Activated gamma-delta T cell treated with Interleukin-2 at 50 U/mL for 16 hours (primary cell): ENCODE measurements around the gene SLC4A11.

Experiments
- DNase-seq: peaks from one replicate; pipeline ENCODE4 v3.0.0-alpha.2; 2020

SLC4A11 gene

DNA sequence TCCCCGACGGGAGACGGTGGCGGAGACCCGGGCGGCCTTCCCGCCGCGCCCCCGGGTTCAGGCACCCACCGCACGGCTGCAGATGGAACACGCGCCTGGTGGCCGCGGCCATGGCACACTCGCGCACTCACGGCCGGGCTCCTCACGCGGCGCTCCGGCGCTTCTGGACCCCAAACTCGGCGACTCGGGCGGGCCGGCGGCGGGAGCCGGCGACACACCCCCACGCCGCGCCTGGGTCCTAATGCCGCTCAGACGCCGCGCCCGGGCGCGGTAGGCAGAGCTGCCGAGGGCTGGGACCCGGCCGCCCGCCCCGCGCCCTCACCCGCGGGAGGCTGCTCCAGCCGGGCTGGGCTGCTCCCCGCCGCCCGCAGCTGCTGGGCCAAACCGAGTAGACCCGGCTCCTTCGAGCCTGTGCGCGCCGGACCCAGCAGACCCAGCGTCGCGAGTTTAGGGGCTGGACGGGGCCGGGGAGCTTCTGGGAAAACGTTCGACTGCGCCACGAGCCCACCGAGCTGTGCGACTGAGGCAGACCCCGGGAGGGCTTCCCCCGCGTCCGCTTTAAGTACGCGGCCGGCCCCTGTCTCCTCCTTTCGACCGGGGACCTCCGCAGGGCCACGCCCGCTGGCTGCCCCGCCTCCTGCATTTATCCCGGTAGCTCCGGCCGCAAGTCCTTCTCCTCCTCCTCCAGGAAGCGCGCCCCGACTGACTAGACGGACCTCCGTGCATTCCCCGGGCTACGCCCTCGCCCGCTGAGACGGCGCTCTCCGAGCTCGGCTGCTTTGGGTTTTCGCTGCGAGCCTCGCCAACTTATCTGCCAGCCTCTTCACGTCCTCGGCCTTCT is at the start of gene SLC4A11:
Gene SLC4A11 (minus strand): TSS at position 165 of the 841 bp plus-strand sequence. CDS start 53 bp downstream, at position 112.
- DNase-seq = peak; percentile 26

GRCh38 chr20:3283222-3283820 is 44.3 kb upstream of the SLC4A11 start:
- DNase-seq = no peak

- no peak for DNase-seq
These were observed 43.6 kb upstream of the SLC4A11 start for GRCh38 chr20:3282271-3283221.

DNA sequence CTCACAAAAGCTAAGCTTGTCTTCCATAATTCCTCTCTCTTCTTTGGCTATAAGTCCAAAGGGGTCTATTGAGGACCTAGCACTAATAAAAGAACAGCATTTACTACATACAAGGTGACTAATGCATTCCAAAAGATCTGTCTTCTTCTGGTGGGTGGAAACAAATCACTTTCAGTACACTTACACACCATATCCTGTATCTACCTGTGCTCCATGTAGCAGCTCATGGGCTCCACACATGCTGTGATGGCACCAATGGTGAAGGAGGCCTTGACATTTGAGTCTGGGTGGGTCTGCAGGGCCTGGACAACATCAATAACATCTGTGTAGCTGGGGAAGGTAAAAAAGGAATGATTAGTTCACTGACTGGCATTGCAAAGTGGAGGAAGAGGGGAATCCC is 42.4 kb upstream of the SLC4A11 start:
- no peak for DNase-seq

- DNase-seq = no peak
These were observed 40.8 kb upstream of the SLC4A11 start for GRCh38 chr20:3279761-3280160.

DNA sequence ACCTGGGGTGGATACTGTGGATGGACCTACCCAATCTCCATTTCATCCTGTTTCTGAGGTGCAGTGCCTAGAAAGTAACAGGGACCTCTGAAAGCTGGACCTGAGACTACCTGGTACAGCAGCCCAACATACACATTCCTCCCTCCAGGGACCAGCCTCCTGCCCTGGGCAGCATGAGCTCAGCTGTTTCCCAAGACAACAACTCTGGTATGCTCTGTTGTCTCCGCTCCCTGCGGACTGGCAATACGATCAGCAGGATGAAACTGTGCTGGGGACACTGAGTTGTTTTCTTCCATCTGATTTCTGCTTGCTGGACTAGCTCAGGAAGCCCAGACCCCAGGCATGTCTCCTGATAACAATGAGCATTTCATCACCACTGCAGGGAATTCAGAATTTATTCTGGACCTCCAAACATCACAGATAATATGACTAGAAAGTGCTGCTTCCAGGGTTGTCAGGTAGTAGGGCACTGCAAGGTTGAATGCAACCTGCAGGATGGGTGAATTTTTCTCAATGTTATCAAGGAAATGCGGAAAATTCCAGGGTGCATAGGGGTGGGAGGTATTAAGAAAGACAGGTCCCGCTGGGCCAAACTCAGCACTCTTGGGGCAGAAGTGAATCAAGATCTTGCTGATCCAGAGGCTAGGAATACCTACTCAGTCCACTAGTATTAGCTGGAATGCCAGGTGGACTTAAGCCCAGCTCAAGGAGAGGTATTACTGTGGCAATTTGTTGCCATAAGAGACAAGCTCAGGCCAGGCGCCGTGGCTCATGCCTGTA is 38.9 kb upstream of the SLC4A11 start:
- no peak for DNase-seq

DNA sequence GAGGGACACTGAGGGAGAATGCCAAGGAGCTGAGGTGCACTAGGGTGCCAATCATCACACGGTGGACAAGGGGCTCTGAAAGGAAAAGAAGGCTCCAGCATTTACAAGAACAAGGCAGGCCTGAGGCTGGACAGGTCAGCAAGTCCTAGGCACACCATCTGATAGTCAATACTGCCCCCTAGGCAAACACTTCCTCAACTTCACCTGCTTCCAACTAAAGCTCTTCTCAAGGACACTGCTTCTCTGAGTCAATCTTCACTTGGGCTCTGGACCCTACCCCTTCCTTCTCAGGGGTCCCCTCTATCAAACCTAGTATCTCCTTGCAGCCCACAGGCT is 37.7 kb upstream of the SLC4A11 start:
- no peak for DNase-seq

DNA sequence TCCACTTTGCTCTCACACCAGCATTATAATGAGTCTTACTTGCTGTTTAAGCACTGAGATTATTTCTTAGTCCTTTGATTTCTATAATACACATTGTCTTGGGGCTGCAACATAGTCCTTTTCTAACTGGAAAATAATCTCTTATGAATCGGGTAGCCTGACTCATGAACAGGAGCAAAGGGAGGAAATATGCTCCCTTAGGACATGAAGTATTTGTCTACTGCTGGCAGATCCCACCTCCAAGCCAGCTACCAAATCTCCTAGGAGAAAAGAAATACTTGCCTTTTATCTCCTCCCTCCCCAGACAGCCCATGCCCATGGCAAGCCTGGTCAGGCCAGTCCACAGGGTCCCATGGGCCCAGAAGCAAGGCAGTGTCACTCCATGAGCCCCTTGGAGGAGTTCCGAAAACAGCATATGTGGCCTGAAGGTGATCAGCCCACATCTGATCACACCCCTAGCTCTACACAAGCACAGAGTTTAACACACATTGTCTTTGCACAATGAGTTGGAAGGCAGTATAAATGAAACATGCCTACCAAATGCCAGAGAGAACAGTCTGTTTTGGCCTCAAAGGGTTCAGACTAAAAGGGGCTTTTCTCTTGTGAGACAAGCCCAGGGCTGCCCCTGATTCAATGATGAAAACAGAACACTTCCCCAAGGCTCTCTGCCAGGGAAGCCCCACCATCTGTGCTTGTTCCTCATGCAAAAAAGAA is 37.1 kb upstream of the SLC4A11 start:
- no peak for DNase-seq

DNA sequence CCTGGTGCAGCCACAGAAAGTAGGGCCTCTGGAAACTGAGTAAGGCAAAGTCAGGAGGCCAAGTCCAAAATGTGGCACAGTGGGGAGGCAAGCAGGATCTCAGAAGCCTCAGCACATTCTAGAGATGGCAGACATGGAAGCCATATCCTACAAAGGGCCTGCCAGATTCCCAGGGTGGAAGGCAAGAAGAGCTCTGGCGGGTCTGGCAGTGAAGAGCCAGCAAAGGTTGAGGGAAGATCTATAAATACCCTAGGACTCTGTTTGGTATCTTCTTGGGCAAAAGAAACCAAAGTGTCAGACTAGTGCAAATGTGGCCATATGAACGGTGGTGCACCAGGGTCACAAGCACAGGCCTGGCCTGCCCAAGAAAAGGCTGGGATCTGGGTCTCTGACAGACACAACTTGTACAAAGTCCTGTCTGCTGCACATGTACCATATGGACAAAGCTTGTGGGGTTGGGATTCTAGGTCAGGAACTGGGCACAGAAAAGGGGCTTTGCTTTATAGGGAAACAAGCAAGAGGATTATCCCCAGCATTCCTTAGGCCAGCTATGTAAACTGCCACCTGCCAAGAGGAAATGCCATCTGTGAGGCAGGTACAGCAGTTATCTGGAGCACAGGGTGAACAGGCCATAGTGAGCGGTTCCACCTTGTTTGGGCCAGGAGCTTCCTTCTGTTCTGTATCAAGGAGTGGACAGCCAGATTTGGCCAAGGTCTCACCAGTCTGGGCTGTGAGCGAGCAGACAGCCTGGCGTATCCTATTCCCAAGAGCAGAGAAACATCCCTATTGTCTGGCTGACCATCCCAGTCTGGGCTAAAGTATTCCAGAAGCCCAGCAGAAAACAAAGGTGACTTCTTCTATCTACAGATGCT is 36.3 kb upstream of the SLC4A11 start:
- DNase-seq = no peak

DNA sequence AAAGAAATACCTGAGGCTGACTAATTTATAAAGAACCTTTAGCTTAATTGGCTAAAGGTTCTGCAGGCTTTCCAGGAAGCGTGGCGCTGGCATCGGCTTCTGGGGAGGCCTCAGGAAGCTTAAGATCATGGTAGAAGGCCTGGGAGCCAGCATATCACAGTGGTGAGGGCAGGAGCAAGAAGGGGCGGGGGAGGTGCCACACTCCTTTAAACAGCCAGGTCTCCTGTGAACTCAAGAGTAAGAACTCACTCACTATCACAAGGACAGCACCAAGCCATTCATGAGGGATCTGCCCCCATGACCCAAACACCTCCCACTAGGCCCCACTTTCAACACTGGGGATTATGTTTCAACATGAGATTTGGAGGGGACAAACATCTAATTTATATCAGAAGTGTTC is 34.4 kb upstream of the SLC4A11 start:
- DNase-seq = no peak

DNA sequence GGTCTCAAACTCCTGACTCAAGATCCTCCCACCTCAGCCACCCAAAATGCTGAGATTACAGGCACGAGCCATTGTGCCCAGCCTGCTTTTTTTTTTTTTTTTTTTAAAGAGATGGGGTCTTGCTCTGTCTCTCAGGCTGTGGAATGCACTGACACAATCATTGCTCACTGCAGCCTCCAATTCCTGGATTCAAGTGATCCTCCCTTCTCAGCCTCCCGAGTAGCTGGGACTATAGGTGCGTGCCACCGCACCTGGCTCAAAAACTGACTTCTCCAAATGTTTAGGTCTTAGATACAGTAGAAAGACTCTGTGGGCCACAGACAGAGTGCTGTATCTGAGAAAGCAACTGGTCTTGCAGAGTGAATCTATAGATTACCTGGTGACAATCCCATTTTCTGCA is 31.1 kb upstream of the SLC4A11 start:
- no peak for DNase-seq

GRCh38 chr20:3262566-3262965 is 23.6 kb upstream of the SLC4A11 start:
- DNase-seq = no peak

- DNase-seq = no peak
These were observed 19.4 kb upstream of the SLC4A11 start for GRCh38 chr20:3258429-3258828.

- no peak for DNase-seq
These were observed 16.7 kb upstream of the SLC4A11 start for GRCh38 chr20:3255728-3256127.

DNA sequence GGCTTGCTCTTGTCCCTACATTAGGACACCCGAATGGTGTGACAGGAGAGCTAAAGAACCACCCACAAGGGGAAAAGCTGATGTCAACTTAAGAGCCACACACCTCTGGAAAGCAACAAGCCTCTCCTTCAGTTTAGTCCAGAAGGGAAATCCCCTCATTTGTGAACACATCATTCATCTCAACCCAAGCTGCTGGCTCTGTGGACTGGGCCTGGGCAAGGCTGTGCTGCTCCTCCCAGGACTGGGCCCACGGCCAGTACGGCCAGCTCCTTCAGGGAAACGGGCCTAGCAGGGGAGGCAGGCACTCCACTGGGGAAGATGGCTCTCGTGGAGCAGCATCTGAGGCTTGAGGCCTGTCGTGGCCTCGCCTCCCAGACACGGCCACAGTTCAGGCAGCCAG is 12.8 kb upstream of the SLC4A11 start:
- DNase-seq = no peak

DNA sequence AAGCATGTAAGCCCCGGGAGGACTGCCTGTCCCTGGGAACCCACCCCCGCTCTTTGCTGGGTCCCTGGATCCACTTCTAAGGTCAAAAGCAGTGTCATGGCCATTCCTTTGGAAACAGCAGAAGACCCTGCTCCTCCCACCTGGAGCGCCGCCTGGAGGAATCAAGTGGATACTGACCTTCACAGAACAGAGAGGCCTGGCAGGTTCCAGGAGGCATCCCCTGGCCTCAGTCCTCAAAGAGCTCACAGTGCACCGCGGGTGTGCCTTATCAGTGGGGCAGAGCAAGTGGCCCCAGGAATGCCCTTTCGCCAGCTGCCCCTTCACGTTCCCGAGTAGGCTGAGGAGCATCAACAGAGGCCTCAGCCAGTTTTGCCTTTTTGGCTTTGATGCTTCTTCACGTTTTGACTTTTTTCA is 11.1 kb upstream of the SLC4A11 start:
- DNase-seq = no peak

DNA sequence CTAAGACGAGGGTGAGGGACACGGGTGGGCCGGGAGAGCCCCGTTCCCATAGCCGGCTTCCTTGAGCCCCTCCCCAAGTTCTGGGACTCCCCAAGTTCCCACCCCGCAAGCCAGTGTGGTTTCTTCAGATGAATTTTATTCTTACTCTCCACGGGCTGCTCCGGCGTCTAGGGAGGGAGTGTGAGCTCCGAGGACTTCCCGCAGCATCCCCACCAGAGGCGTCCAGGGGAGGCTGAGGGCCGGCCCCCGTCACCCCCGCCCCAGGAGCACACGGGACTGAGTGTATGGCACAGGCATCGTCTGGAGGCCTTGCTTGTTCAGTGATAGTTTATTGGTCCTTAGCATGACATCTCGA is 10.0 kb upstream of the SLC4A11 start:
- no peak for DNase-seq

GRCh38 chr20:3248167-3248992 is 9.4 kb upstream of the SLC4A11 start:
- DNase-seq = no peak

DNA sequence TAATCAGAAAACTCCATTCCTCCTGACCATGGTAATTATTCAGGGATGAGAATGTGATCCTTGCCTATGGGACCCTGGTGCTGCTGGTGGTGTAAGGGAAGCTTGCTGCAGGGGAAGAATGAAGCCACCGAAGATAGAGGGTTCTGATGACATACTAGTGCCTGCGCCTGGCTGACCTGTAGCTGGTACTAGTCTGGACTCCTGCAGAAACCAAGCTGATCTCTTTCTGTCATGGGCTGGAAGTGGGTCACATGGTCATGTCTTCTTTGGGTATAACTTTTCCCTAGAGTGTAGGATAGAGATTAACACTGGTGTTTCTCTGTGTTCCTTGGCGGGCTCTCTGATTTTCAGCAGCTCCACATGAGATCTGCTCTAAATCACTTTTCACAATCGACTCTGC is 8.6 kb upstream of the SLC4A11 start:
- no peak for DNase-seq

GRCh38 chr20:3246682-3247081 is 7.7 kb upstream of the SLC4A11 start:
- no peak for DNase-seq
